GM23248 (cell line): ENCODE results near the gene TYMP. TPM values are rescaled to one million over a fixed set of nuclear protein-coding genes. Genes with fewer than 3 reads are reported as not detected.

ENCODE experiments used
- DNase-seq: peaks from one replicate; pipeline ENCODE4 v3.0.0-alpha.2; 2015
- H2AFZ ChIP-seq: fragments of 200-600 bp; sonication (generic); 2 replicates; pipeline ENCODE4 v1.6.1; 2016; ENCODE audit warnings: antibody characterized with exemption
- H3F3A ChIP-seq: fragments of 200-600 bp; sonication (generic); 2 replicates; pipeline ENCODE4 v1.6.1; 2016; ENCODE audit warnings: mild to moderate bottlenecking, antibody characterized with exemption, mixed run types; ENCODE audit not compliant: insufficient read depth
- H3K27ac ChIP-seq: fragments of 200-600 bp; sonication (generic); 2 replicates; pipeline ENCODE4 v1.5.1; 2016; ENCODE audit warnings: mild to moderate bottlenecking
- H3K27me3 ChIP-seq: fragments of 200-600 bp; sonication (generic); replicated peaks from 2 replicates; pipeline ENCODE4 v1.6.1; 2016; ENCODE audit warnings: mild to moderate bottlenecking; ENCODE audit not compliant: insufficient read depth
- H3K36me3 ChIP-seq: fragments of 200-600 bp; sonication (generic); 2 replicates; pipeline ENCODE4 v1.6.1; 2016; ENCODE audit warnings: low read depth, mild to moderate bottlenecking
- H3K4me1 ChIP-seq: fragments of 200-600 bp; sonication (generic); 2 replicates; pipeline ENCODE4 v1.6.1; 2016; ENCODE audit warnings: mild to moderate bottlenecking; ENCODE audit not compliant: insufficient read depth
- H3K4me2 ChIP-seq: fragments of 200-600 bp; sonication (generic); one replicate; pipeline ENCODE4 v1.6.1; 2016; ENCODE audit warnings: mild to moderate bottlenecking; ENCODE audit not compliant: unreplicated experiment
- H3K4me3 ChIP-seq: fragments of 200-600 bp; sonication (generic); 2 replicates; pipeline ENCODE4 v1.5.1; 2016; ENCODE audit warnings: mild to moderate bottlenecking
- H3K79me2 ChIP-seq: fragments of 200-600 bp; sonication (generic); 2 replicates; pipeline ENCODE4 v1.6.1; 2016; ENCODE audit warnings: mild to moderate bottlenecking; ENCODE audit not compliant: insufficient read depth
- H3K9ac ChIP-seq: fragments of 200-600 bp; sonication (generic); 2 replicates; pipeline ENCODE4 v1.6.1; 2016; ENCODE audit warnings: mild to moderate bottlenecking
- H3K9me2 ChIP-seq: fragments of 200-600 bp; sonication (generic); 2 replicates; pipeline ENCODE4 v1.6.1; 2016; ENCODE audit warnings: mixed run types, mild to moderate bottlenecking, moderate library complexity; ENCODE audit not compliant: insufficient read depth
- H3K9me3 ChIP-seq: fragments of 200-600 bp; sonication (generic); one replicate; pipeline ENCODE4 v1.6.1; 2017; ENCODE audit warnings: low read depth
- H4K20me1 ChIP-seq: fragments of 200-600 bp; sonication (generic); 2 replicates; pipeline ENCODE4 v1.6.0; 2016; ENCODE audit not compliant: insufficient read depth
- EZH2 ChIP-seq: fragments of 200-600 bp; sonication (generic); IDR thresholded peaks from 2 replicates; pipeline ENCODE4 v1.6.1; 2018; ENCODE audit warnings: antibody characterized with exemption, mild to moderate bottlenecking; ENCODE audit not compliant: insufficient read depth, poor library complexity, severe bottlenecking
- EZH2phosphoT487 ChIP-seq: fragments of 200-600 bp; sonication (generic); IDR thresholded peaks from 2 replicates; pipeline ENCODE4 v1.6.1; 2018; ENCODE audit warnings: antibody characterized with exemption, moderate library complexity, mild to moderate bottlenecking, low read depth; ENCODE audit not compliant: insufficient read depth
- WGBS, 2 experiments: methylation state at CpG; one replicate each; pipeline ENCODE4 v1.1.6; 2015 to 2017; ENCODE audit warnings: low lambda C conversion rate in 2 of 2, low coverage in 1 of 2; ENCODE audit errors: missing lambda C conversion rate in 2 of 2; 5-methylcytosine and 5-hydroxymethylcytosine counted together
- in situ Hi-C: fragments of 300-500 bp; cut with MboI; formaldehyde crosslinking; loops from 2 replicates; pipeline ENCODE4 v1.15.0; 2020
- polyA plus RNA-seq: library from polyadenylated mRNA; unstranded; fragments of >200 nt; fragmentation: Nextera tagmentation; extraction: Ambion mirVana; gene quantifications from 2 replicates; pipeline ENCODE4 v1.2.1, GENCODE V29; 2016
- total RNA-seq: library from RNA; depleted of rRNA; stranded (reverse); fragments of >200 nt; shearing (Covaris generic); gene quantifications from 2 replicates; pipeline ENCODE4 v1.2.3, GENCODE V29; 2014

The TYMP gene
- total and polyA plus RNA-seq, 2 experiments from 2014 or later, result 24.3 to 33.2 TPM

DNA sequence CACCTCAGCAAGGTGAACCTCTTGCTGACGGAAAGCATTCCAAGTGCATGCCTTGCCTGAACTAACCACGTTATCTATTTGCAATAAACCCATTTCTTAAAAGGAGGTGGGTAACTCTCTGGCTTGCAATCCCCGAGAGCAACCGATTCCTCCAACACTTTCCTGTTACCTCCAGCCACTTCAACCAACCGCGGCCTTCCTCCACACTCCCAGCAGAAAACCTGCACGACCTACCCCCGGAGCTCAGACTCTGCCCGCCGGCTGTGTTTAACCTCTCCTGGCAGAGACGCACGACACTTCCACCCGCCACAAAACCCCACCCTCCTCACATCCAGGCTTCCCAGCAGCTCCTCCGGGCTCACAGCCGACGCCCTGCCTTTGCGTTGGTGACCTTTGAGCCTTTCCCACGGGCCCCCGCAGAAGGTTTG lies 5.1 kb downstream of the TYMP start:
- in situ Hi-C loops, result no loop called here
- H3K9me3 ChIP-seq, result no peaks in the 10 kb centered on the region
- TF ChIP-seq EZH2phosphoT487, result no peak
- no peak for TF ChIP-seq EZH2
- peak overlapping the region; percentile 85 for H3K9ac ChIP-seq
- H3K79me2 ChIP-seq, result peaks cover 34% of the 10 kb centered on the region
- peak overlapping the region; percentile 77 for H3K4me3 ChIP-seq
- H3K4me2 ChIP-seq, result peak overlapping the region; percentile 91
- H3K9me2 ChIP-seq, result no peaks in the 10 kb centered on the region
- no peaks in the 10 kb centered on the region for H3K27me3 ChIP-seq
- no peaks in the 10 kb centered on the region for H3K4me1 ChIP-seq
- H4K20me1 ChIP-seq, result no peaks in the 10 kb centered on the region
- H3K27ac ChIP-seq, result peak overlapping the region; percentile 84
- H3F3A ChIP-seq, result peaks cover 16% of the 10 kb centered on the region; the same call in 1 of the 2 replicates
- 7 to 15% methylated on average over 17 to 19 of the region's 19 CpGs for WGBS, 2 experiments
- DNase-seq, result peak; percentile 65
- H3K36me3 ChIP-seq, result 0 out of 2 replicates have a peak, but pooled peaks cover 6% of the 10 kb centered on the region
- H2AFZ ChIP-seq, result peak overlapping the region; percentile 24

DNA sequence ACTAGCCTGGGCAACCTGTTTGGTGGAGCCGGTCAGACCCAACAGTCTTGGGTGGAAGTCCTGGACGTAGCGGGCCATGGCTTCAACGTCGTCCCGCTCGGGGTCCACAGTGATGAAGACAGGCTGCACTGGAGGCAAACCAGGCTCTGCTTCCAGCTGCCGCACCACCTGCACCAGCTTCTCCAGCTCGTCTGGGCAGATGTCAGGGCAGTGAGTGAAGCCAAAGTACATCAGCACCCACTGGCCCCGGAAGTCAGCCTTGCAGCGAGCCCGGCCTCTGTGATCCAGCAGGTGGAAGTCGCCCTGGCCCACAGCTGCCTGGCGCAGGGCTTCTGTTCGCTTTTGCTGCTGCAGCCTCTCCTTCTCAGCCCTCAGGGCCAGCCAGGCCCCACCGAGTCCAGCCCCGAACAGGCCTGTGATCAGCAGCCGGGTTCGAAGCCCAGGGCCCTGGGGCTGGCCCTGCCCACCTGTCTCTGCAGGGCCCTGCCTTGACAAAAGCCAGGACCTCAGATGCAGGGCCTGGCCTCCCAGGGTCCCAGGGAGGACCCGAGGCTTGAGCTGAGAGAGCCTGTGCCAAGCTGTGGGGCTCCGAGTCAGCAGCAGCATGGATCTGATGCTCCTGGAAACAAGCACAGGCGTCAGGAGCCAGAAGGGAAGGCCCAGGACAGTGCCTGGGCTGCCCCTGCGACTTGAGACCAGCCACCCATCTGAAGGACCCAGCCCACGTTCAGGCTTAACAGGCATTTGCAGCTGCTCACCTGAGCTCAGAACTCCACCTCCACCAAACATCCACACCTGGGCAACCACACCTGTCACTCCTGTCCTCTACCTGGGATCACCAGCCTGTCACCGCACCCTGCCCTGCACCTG lies 5.8 kb downstream of the TYMP start:
- peak overlapping the region; percentile 77 for H3K4me3 ChIP-seq
- TF ChIP-seq EZH2phosphoT487, result no peak
- TF ChIP-seq EZH2, result no peak
- 0 out of 2 replicates have a peak, but pooled peaks cover 6% of the 10 kb centered on the region for H3K36me3 ChIP-seq
- 68 to 72% methylated on average over 24 to 25 of the region's 25 CpGs for WGBS, 2 experiments
- H3K27me3 ChIP-seq, result no peaks in the 10 kb centered on the region
- in situ Hi-C loops, result no loop called here
- H3K27ac ChIP-seq, result peak overlapping the region; percentile 84
- H3K4me2 ChIP-seq, result peak overlapping the region; percentile 91
- DNase-seq, result no peak
- no peaks in the 10 kb centered on the region for H3K9me3 ChIP-seq
- H3F3A ChIP-seq, result peaks cover 16% of the 10 kb centered on the region; the same call in 1 of the 2 replicates
- H2AFZ ChIP-seq, result no peak overlapping the region
- no peaks in the 10 kb centered on the region for H4K20me1 ChIP-seq
- H3K4me1 ChIP-seq, result no peaks in the 10 kb centered on the region
- peaks cover 34% of the 10 kb centered on the region for H3K79me2 ChIP-seq
- H3K9ac ChIP-seq, result peak overlapping the region; percentile 85
- no peaks in the 10 kb centered on the region for H3K9me2 ChIP-seq

DNA sequence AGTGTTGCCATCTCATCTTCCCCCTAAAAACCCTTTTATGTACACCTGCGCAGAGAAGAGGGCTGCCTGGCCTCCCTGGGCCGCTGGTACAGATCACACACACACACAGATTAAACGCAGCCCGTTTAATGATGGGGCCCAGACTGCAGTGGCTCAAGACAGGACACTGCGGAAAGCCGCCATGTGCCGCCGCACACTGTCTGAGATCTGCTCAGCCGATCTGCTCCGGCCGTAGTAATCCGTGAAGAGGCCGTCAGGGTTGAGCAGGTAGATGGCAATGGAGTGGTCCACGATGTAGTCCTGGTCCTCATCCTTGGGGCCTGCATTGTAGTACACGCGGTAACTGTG lies 6.4 kb downstream of the TYMP start:
- Histone ChIP-seq H3K27me3 (no peaks in the 10 kb centered on the region), H3K79me2 (peaks cover 34% of the 10 kb centered on the region), H3K9me3 (no peaks in the 10 kb centered on the region), H3F3A (peaks cover 10% of the 10 kb centered on the region; the same call in 1 of the 2 replicates), H3K27ac (no peak overlapping the region), H3K4me1 (no peaks in the 10 kb centered on the region), H4K20me1 (no peaks in the 10 kb centered on the region), H3K9ac (no peak overlapping the region), H3K36me3 (0 out of 2 replicates have a peak, but pooled peaks cover 6% of the 10 kb centered on the region), H3K4me2 (no peak overlapping the region), H2AFZ (no peak overlapping the region), H3K9me2 (no peaks in the 10 kb centered on the region), H3K4me3 (no peak overlapping the region)
- no peak for DNase-seq
- in situ Hi-C loops, result no loop called here
- 95 to 97% methylated on average over 16 of the region's 16 CpGs for WGBS, 2 experiments
- TF ChIP-seq EZH2 (no peak), EZH2phosphoT487 (no peak)

DNA sequence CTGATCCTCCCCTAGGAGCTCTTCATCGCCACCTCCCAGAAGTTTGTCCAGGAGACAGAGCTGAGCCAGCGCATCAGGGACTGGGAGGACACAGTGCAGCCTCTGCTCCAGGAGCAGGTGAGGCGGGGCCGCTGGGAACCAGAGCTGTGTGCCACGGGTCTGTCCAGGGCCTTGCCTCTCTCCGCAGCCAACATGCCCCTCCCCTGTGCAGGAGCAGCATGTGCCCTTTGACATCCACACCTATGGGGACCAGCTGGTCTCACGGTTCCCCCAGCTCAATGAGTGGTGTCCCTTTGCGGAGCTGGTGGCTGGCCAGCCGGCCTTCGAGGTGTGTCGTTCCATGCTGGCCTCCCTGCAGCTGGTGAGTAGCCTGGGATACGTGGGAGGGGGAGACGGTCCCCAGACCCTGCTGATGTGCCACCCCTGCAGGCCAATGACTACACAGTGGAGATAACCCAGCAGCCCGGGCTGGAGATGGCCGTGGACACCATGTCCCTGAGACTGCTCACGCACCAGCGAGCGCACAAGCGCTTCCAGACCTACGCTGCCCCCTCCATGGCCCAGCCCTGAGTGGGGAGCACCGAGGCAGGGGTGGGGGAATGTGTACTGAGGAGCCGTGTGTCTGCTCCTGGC lies 6.9 kb downstream of the TYMP start:
- H3K36me3 ChIP-seq, result 0 out of 2 replicates have a peak, but pooled peaks cover 6% of the 10 kb centered on the region
- peaks cover 4% of the 10 kb centered on the region; the same call in 1 of the 2 replicates for H3F3A ChIP-seq
- no peak overlapping the region for H3K4me2 ChIP-seq
- WGBS, 2 experiments, result 88 to 90% methylated on average over 22 of the region's 22 CpGs
- H3K27ac ChIP-seq, result no peak overlapping the region
- H2AFZ ChIP-seq, result no peak overlapping the region
- no peaks in the 10 kb centered on the region for H3K27me3 ChIP-seq
- no peaks in the 10 kb centered on the region for H3K4me1 ChIP-seq
- in situ Hi-C loops, result no loop called here
- H3K79me2 ChIP-seq, result peaks cover 34% of the 10 kb centered on the region
- no peak overlapping the region for H3K4me3 ChIP-seq
- DNase-seq, result no peak
- no peak overlapping the region for H3K9ac ChIP-seq
- H3K9me3 ChIP-seq, result no peaks in the 10 kb centered on the region
- no peaks in the 10 kb centered on the region for H4K20me1 ChIP-seq
- H3K9me2 ChIP-seq, result no peaks in the 10 kb centered on the region
- TF ChIP-seq EZH2phosphoT487 (no peak), EZH2 (no peak)
